ENCODE results near the gene OIT3. TPM values are rescaled to one million over a fixed set of nuclear protein-coding genes. Genes with fewer than 3 reads are reported as not detected.
A peak's percentile ranks its signal among the peaks of the same experiment; 100 is the strongest.

The OIT3 gene
- total RNA-seq, 2 donors from 2014 or later: 0.15 to 0.19 TPM

DNA sequence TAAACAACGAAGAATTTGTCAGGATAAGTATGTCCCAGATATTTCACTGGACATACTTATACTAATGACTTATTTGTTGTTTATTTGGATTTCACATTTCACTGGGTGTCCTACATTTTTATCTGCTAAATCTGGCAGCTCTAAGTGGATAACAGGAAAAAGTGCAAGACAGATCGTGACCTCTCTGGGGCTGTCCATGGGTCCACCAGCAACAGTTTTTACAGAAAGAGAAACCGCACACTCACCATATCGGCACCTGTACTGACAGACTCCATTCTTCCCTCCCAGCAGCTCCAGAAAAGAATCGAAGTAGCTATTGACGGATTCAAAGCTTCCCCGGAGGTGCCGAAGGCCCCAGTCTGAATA is 60.7 kb downstream of the OIT3 start:
- Histone ChIP-seq H3K4me3 (peak overlapping the region; percentile 17), H3K4me1 (no peaks in the 10 kb centered on the region), H3K27me3 (no peaks in the 10 kb centered on the region), H3K9ac (ENCODE audit: low read depth in 2 of 2, low read length in 2 of 2) (no peak overlapping the region), H3K27ac (no peak overlapping the region), H3K36me3 (no peaks in the 10 kb centered on the region), H3K9me3 (no peaks in the 10 kb centered on the region)
- DNase-seq: no peak
- intact Hi-C loops (cut with DNase I): no loop called here
- TF ChIP-seq, protein P1, sequence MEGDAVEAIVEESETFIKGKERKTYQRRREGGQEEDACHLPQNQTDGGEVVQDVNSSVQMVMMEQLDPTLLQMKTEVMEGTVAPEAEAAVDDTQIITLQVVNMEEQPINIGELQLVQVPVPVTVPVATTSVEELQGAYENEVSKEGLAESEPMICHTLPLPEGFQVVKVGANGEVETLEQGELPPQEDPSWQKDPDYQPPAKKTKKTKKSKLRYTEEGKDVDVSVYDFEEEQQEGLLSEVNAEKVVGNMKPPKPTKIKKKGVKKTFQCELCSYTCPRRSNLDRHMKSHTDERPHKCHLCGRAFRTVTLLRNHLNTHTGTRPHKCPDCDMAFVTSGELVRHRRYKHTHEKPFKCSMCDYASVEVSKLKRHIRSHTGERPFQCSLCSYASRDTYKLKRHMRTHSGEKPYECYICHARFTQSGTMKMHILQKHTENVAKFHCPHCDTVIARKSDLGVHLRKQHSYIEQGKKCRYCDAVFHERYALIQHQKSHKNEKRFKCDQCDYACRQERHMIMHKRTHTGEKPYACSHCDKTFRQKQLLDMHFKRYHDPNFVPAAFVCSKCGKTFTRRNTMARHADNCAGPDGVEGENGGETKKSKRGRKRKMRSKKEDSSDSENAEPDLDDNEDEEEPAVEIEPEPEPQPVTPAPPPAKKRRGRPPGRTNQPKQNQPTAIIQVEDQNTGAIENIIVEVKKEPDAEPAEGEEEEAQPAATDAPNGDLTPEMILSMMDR (IDR thresholded peaks at IDR 0.05): no peak

DNA sequence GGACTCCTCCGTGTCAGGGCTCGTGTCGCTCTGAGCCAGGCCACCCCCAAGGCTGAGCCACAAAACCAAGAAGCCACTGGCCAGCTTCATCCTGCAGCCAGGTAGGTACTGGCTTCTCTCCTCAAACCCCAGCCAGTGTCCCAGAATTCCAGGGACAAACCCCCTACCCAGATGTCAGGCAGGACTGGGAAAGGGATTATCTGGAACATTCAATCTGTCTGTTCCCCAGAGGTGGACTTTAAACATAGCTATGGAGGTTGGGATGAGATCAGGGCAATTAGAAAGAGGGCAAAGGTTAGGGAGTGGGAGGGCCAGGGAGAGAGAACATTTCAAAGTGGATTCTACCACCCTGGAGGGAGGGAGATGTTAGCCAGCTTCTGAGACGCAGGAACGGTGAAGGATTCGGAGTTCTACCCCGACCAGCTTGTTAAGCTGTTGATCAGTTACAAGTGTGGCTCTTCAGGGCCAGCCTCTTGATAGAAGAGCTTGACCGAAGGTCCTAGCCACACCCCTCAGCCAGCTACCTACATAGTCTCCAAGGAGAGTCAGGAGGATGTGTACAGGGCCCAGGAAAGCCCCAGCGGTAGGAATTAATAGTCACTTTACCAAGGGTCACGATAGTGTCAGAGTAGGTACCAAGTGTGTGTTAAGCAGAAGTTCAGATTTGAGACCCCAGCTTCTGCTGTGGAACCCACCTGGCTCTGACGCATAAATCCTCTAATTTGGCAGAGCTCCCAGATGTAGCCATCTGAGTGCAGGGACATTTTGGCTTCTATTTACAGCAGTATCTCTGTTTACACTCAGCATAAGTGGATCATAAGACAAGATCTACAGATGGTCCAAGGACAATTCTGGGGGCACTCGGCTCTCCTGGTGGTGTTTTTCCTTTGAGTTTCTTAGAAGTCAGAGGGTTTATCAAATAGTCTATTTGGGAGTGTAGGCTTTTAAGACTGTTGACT is 61.3 kb downstream of the OIT3 start, which contains the start of gene PLA2G12B:
Gene PLA2G12B (minus strand): TSS at position 211 of the 959 bp plus-strand sequence. CDS start 121 bp downstream, at position 90.
- no peaks in the 10 kb centered on the region for H3K9me3 ChIP-seq
- H3K9ac ChIP-seq (ENCODE audit: low read depth in 2 of 2, low read length in 2 of 2): no peak within 1 kb of the TSS
- no peaks in the 10 kb centered on the region for H3K36me3 ChIP-seq
- intact Hi-C loops (cut with DNase I): no loop called here
- no peaks in the 10 kb centered on the region for H3K4me1 ChIP-seq
- H3K27me3 ChIP-seq: no peaks in the 10 kb centered on the region
- H3K27ac ChIP-seq: peak within 1 kb of the TSS; percentile 47
- peak within 1 kb of the TSS; percentile 17 for H3K4me3 ChIP-seq
- peak; percentile 60 for DNase-seq
- TF ChIP-seq, protein P1 (IDR thresholded peaks at IDR 0.05): no peak

DNA sequence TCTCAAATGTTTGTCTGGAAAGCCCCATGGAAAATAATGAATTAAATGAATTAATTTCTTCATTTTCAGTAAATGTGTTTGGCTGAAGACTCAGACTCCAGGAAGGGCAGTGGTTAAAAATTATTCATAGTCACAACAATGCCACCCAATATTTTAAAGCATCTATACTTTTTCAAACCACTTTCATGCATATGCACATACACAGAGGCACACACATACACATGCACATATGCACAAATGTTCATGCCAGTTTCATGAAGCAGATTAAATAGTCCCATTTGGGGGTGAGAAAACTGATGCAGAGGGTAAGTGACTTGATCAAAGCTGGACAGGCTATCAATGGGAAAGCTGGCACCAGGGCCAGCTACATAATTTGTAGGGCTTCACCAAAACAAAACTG is 62.5 kb downstream of the OIT3 start:
- no peaks in the 10 kb centered on the region for H3K36me3 ChIP-seq
- H3K9ac ChIP-seq (ENCODE audit: low read depth in 2 of 2, low read length in 2 of 2): no peak overlapping the region
- no peaks in the 10 kb centered on the region for H3K4me1 ChIP-seq
- no peak overlapping the region for H3K4me3 ChIP-seq
- no peak overlapping the region for H3K27ac ChIP-seq
- H3K27me3 ChIP-seq: no peaks in the 10 kb centered on the region
- DNase-seq: no peak
- intact Hi-C loops (cut with DNase I): no loop called here
- H3K9me3 ChIP-seq: no peaks in the 10 kb centered on the region
- TF ChIP-seq, protein P1 (IDR thresholded peaks at IDR 0.05): no peak

DNA sequence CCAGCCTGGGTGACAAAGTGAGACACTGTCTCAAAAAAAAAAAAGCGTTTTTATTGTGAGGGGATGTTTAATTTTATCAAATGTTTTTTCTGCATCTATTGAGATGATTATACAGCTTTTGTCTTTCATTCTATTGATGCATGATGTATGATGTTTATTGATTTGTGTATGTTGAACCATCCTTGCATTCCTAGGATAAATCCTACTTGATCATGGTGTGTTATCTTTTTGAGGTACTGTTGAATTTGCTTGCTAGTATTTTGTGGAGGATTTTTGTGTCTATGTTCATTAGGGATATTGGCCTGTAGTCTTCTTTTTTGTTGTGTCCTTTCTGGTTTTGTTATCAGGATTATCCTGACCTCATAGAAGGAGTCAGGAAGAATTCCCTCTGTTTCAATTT is 83.3 kb downstream of the OIT3 start:
- intact Hi-C loops (cut with DNase I): no loop called here
- Histone ChIP-seq H3K9me3 (no peaks in the 10 kb centered on the region), H3K36me3 (no peaks in the 10 kb centered on the region), H3K4me3 (no peak overlapping the region), H3K9ac (ENCODE audit: low read depth in 2 of 2, low read length in 2 of 2) (no peak overlapping the region), H3K27ac (no peak overlapping the region), H3K4me1 (no peaks in the 10 kb centered on the region), H3K27me3 (no peaks in the 10 kb centered on the region)
- TF ChIP-seq, protein P1 (IDR thresholded peaks at IDR 0.05): no peak
- no peak for DNase-seq

DNA sequence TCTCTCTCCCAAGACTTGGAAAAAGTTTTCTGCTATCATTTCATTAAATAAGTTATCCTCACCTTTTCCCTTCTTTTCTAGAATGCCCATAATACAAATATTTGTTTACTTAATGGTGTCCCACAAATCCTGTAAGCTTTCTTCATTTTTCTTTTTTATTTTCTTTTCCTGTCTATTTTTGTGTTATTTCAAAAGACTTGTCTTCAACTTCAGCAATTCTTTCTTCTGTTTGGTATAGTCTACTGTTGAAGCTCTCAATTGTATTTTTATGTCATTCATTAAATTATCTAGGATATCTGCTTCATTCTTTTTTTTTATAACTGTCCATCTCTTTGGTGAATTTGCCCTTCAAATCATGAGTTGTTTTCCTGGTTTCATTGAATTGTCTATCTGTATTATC is 86.2 kb downstream of the OIT3 start:
- TF ChIP-seq, protein P1 (IDR thresholded peaks at IDR 0.05): no peak
- DNase-seq: no peak
- no peak overlapping the region for H3K4me3 ChIP-seq
- H3K9ac ChIP-seq (ENCODE audit: low read depth in 2 of 2, low read length in 2 of 2): no peak overlapping the region
- H3K4me1 ChIP-seq: no peaks in the 10 kb centered on the region
- H3K9me3 ChIP-seq: no peaks in the 10 kb centered on the region
- intact Hi-C loops (cut with DNase I): no loop called here
- H3K27ac ChIP-seq: no peak overlapping the region
- no peaks in the 10 kb centered on the region for H3K27me3 ChIP-seq
- H3K36me3 ChIP-seq: no peaks in the 10 kb centered on the region
